PFSK-1 (cell line): ENCODE data around the gene ERCC1.

Source experiments
- FOXP2 ChIP-seq: optimal IDR thresholded peaks from 2 replicates; pipeline ENCODE3; 2011; ENCODE audit warnings: borderline replicate concordance, control low read depth, inconsistent platforms; ENCODE audit not compliant: insufficient read depth; ENCODE audit errors: extremely low read length, extremely low read depth
- POLR2AphosphoS5 ChIP-seq: IDR thresholded peaks from 2 replicates; pipeline ENCODE4 v1.6.1; 2012; ENCODE audit warnings: low read depth, mild to moderate bottlenecking, control low read depth, low read length, moderate library complexity
- REST ChIP-seq, 2 experiments: IDR thresholded peaks; 2 replicates each; pipeline versions ENCODE4 v1.6.1 to v1.8.0; 2011 to 2012; ENCODE audit warnings: low read depth in 2 of 2, low read length in 2 of 2, control low read depth in 1 of 2, inconsistent platforms in 1 of 2, mild to moderate bottlenecking in 1 of 2, moderate library complexity in 1 of 2; ENCODE audit not compliant: insufficient read depth in 1 of 2
- SIN3A ChIP-seq: IDR thresholded peaks from 2 replicates; pipeline ENCODE4 v1.6.1; 2012; ENCODE audit warnings: mild to moderate bottlenecking, low read length, moderate library complexity, borderline replicate concordance; ENCODE audit not compliant: insufficient read depth
- TAF1 ChIP-seq: IDR thresholded peaks from 2 replicates; pipeline ENCODE4 v1.6.1; 2012; ENCODE audit warnings: low read length, control low read depth, borderline replicate concordance; ENCODE audit not compliant: insufficient read depth

The ERCC1 gene

GRCh38 chr19:45408121-45408520, 15.6 kb downstream of the ERCC1 start:
- no peak for TF ChIP-seq REST (IDR thresholded peaks at IDR 0.05; ENCODE audit: insufficient read depth in 1 of 2, low read depth in 2 of 2, low read length in 2 of 2)
- no peak for TF ChIP-seq SIN3A
- no peak for TF ChIP-seq POLR2AphosphoS5
- TF ChIP-seq FOXP2 = no peak

GRCh38 chr19:45407091-45407375, 16.7 kb downstream of the ERCC1 start:
- peak; percentile 57; the same call in 1 of the 2 replicates for TF ChIP-seq SIN3A
- TF ChIP-seq FOXP2 = no peak

- TF ChIP-seq REST (IDR thresholded peaks at IDR 0.05; ENCODE audit: insufficient read depth in 1 of 2, low read depth in 2 of 2, low read length in 2 of 2) (0 out of 4 replicates have a peak, but pooled peaks of 1 of the 2 experiments have one; percentile 46), POLR2AphosphoS5 (peak; percentile 67; the same call in 1 of the 2 replicates), SIN3A (peak; percentile 98; the same call in 1 of the 2 replicates), TAF1 (peak; percentile 75; the same call in 1 of the 2 replicates), FOXP2 (peak; percentile 69)
These were observed 17.3 kb downstream of the ERCC1 start, which contains the start of gene POLR1G for GRCh38 chr19:45406226-45407090. Gene POLR1G, plus strand, starts transcription at chr19:45406644. Its CDS starts 53 bp downstream, at chr19:45406697.

GRCh38 chr19:45405435-45406225, 18.1 kb downstream of the ERCC1 start:
- TF ChIP-seq FOXP2 (no peak), TAF1 (peak; percentile 32; the same call in 1 of the 2 replicates), POLR2AphosphoS5 (peak; percentile 26; the same call in 1 of the 2 replicates), SIN3A (0 out of 2 replicates have a peak, but pooled peaks have one; percentile 5), REST (IDR thresholded peaks at IDR 0.05; ENCODE audit: insufficient read depth in 1 of 2, low read depth in 2 of 2, low read length in 2 of 2) (no peak)

GRCh38 chr19:45404557-45405434, 18.9 kb downstream of the ERCC1 start, which contains the start of gene PPP1R13L:
Gene PPP1R13L, minus strand, starts transcription at chr19:45405069. Its CDS starts 6,751 bp downstream, at chr19:45398318.
- no peak for TF ChIP-seq POLR2AphosphoS5
- no peak for TF ChIP-seq FOXP2
- no peak for TF ChIP-seq REST (IDR thresholded peaks at IDR 0.05; ENCODE audit: insufficient read depth in 1 of 2, low read depth in 2 of 2, low read length in 2 of 2)
- no peak for TF ChIP-seq SIN3A
- TF ChIP-seq TAF1 = no peak
